MM.1S (cell line): Measurements from ENCODE around the gene SLC25A17.

ENCODE experiments used
- DNase-seq: peaks from one replicate; pipeline ENCODE4 v3.0.0-alpha.2; 2015
- H2AFZ ChIP-seq: fragments of 300-600 bp; sonication (generic); 2 replicates; pipeline ENCODE4 v1.6.0; 2016; ENCODE audit warnings: antibody characterized with exemption, low read length
- H3F3A ChIP-seq: fragments of 300-600 bp; sonication (generic); 2 replicates; pipeline ENCODE4 v1.6.1; 2016; ENCODE audit warnings: mild to moderate bottlenecking, antibody characterized with exemption, low read length, moderate library complexity, mixed read lengths; ENCODE audit not compliant: insufficient read depth
- H3K27ac ChIP-seq: fragments of 300-600 bp; sonication (generic); 2 replicates; pipeline ENCODE4 v1.5.1; 2016; ENCODE audit warnings: mild to moderate bottlenecking, low read length
- H3K27me3 ChIP-seq: fragments of 300-600 bp; sonication (generic); replicated peaks from 2 replicates; pipeline ENCODE4 v1.6.0; 2016; ENCODE audit warnings: low read length; ENCODE audit not compliant: insufficient read depth
- H3K36me3 ChIP-seq: fragments of 300-600 bp; sonication (generic); replicated peaks from 2 replicates; pipeline ENCODE4 v1.6.1; 2016; ENCODE audit warnings: mild to moderate bottlenecking, low read length, mixed read lengths; ENCODE audit not compliant: insufficient read depth
- H3K4me1 ChIP-seq: fragments of 300-600 bp; sonication (generic); 2 replicates; pipeline ENCODE4 v1.6.1; 2016; ENCODE audit warnings: low read length, mixed read lengths
- H3K4me2 ChIP-seq: fragments of 300-600 bp; sonication (generic); 2 replicates; pipeline ENCODE4 v1.6.0; 2016; ENCODE audit warnings: low read depth, low read length
- H3K4me3 ChIP-seq: fragments of 300-600 bp; sonication (generic); 2 replicates; pipeline ENCODE4 v1.5.1; 2016; ENCODE audit warnings: low read length, mixed read lengths
- H3K79me2 ChIP-seq: fragments of 300-600 bp; sonication (generic); 2 replicates; pipeline ENCODE4 v1.6.1; 2016; ENCODE audit warnings: mixed run types, low read length, mixed read lengths
- H3K9ac ChIP-seq: fragments of 300-600 bp; sonication (generic); 2 replicates; pipeline ENCODE4 v1.6.1; 2016; ENCODE audit warnings: low read length, mixed read lengths
- H3K9me2 ChIP-seq: fragments of 300-600 bp; sonication (generic); replicated peaks from 2 replicates; pipeline ENCODE4 v1.6.1; 2016; ENCODE audit warnings: mild to moderate bottlenecking, low read length, mixed read lengths; ENCODE audit not compliant: insufficient read depth
- H3K9me3 ChIP-seq: fragments of 300-600 bp; sonication (generic); replicated peaks from 2 replicates; pipeline ENCODE4 v1.6.1; 2016; ENCODE audit warnings: mild to moderate bottlenecking, low read length, mixed read lengths; ENCODE audit not compliant: insufficient read depth
- H4K20me1 ChIP-seq: fragments of 300-600 bp; sonication (generic); 2 replicates; pipeline ENCODE4 v1.6.1; 2016; ENCODE audit warnings: mild to moderate bottlenecking, low read length, moderate library complexity, mixed read lengths; ENCODE audit not compliant: insufficient read depth
- EZH2 ChIP-seq: fragments of 300-600 bp; sonication (generic); optimal IDR thresholded peaks from 2 replicates; pipeline ENCODE3; 2017; ENCODE audit warnings: low read depth, mild to moderate bottlenecking, antibody characterized with exemption, low read length, mixed read lengths
- EZH2phosphoT487 ChIP-seq: fragments of 300-600 bp; sonication (generic); IDR thresholded peaks from 2 replicates; pipeline ENCODE4 v1.6.1; 2018; ENCODE audit warnings: antibody characterized with exemption, low read length
- TF ChIP-seq, protein P1 (sequence below): fragments of 300-600 bp; sonication (generic); IDR thresholded peaks from 2 replicates; pipeline ENCODE4 v1.5.1; 2016; ENCODE audit warnings: antibody characterized with exemption, low read length, mixed read lengths

The SLC25A17 gene

DNA sequence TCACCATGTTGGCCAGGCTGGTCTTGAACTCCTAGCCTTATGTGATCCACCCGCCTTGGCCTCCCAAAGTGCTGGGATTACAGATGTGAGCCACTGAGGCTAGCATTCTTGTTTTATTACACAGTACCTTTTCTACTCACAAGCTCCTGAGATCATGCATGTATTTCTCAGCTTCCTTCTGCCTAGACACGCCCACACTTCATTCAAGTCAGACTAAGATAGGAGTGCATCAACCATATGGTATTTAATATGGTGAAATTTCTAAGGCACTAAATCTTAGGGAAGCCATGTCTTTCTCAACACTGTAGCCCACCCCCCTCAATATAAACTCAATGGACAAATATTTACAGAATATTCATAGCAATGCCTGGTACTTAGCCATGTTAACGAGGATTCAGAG is 62.1 kb downstream of the SLC25A17 start:
- no peaks in the 10 kb centered on the region for H3K27me3 ChIP-seq
- H3K4me3 ChIP-seq = no peak overlapping the region
- H3K4me1 ChIP-seq = no peaks in the 10 kb centered on the region
- H4K20me1 ChIP-seq = no peaks in the 10 kb centered on the region
- TF ChIP-seq, protein P1, sequence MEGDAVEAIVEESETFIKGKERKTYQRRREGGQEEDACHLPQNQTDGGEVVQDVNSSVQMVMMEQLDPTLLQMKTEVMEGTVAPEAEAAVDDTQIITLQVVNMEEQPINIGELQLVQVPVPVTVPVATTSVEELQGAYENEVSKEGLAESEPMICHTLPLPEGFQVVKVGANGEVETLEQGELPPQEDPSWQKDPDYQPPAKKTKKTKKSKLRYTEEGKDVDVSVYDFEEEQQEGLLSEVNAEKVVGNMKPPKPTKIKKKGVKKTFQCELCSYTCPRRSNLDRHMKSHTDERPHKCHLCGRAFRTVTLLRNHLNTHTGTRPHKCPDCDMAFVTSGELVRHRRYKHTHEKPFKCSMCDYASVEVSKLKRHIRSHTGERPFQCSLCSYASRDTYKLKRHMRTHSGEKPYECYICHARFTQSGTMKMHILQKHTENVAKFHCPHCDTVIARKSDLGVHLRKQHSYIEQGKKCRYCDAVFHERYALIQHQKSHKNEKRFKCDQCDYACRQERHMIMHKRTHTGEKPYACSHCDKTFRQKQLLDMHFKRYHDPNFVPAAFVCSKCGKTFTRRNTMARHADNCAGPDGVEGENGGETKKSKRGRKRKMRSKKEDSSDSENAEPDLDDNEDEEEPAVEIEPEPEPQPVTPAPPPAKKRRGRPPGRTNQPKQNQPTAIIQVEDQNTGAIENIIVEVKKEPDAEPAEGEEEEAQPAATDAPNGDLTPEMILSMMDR = no peak
- TF ChIP-seq EZH2 (no peak), EZH2phosphoT487 (no peak)
- H3K4me2 ChIP-seq = no peak overlapping the region
- no peaks in the 10 kb centered on the region for H3F3A ChIP-seq
- H2AFZ ChIP-seq = no peak overlapping the region
- no peaks in the 10 kb centered on the region for H3K36me3 ChIP-seq
- H3K9me3 ChIP-seq = no peaks in the 10 kb centered on the region
- no peak overlapping the region for H3K9ac ChIP-seq
- H3K79me2 ChIP-seq = no peaks in the 10 kb centered on the region
- no peak overlapping the region for H3K27ac ChIP-seq
- DNase-seq = no peak
- H3K9me2 ChIP-seq = no peaks in the 10 kb centered on the region

DNA sequence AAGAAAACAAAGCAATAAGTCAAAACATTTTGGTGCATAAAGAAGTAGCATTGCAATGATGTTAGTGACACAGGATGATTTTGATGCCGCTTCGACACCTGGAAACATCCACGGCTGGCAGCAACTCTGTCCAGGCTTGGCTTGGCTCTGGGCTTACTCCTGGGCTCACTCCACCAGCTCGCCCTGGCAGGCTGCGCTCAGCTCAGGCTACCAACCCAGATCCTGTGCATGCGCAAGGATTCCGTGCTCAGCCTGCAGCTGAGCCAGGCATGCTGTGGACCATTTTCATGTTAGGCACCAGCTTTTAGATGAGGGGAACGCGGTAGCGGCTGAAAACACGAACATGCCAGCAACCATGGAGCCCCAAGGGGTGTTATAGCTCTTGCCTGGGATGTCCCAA is 66.0 kb downstream of the SLC25A17 start:
- H3K27me3 ChIP-seq = no peaks in the 10 kb centered on the region
- no peak overlapping the region for H3K4me3 ChIP-seq
- H3F3A ChIP-seq = no peaks in the 10 kb centered on the region
- no peak overlapping the region for H3K27ac ChIP-seq
- H3K9me2 ChIP-seq = no peaks in the 10 kb centered on the region
- H3K4me2 ChIP-seq = no peak overlapping the region
- H3K9ac ChIP-seq = no peak overlapping the region
- H4K20me1 ChIP-seq = no peaks in the 10 kb centered on the region
- H3K9me3 ChIP-seq = no peaks in the 10 kb centered on the region
- no peaks in the 10 kb centered on the region for H3K79me2 ChIP-seq
- no peak for DNase-seq
- no peaks in the 10 kb centered on the region for H3K4me1 ChIP-seq
- H3K36me3 ChIP-seq = no peaks in the 10 kb centered on the region
- no peak overlapping the region for H2AFZ ChIP-seq
- TF ChIP-seq, protein P1 = no peak

DNA sequence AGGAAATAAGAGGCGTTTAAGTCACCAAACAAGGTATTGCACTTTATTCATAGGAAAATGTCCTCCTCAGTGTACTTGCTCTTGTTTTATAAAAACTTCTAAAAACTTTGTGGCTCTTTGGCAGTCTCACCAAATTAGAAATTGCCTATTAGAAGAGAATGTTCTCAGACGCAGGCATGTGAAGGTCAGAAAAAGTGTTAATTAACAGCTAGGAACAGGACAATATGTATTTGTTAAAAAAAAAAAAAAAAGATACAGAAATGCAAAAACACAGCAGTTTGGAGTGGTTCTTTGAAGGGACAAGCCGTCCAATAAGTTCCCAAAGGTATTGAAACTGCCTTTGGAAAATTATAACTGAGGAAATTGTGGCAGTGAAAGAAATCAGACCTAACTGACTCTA is 67.9 kb downstream of the SLC25A17 start:
- no peak for DNase-seq
- H4K20me1 ChIP-seq = no peaks in the 10 kb centered on the region
- no peaks in the 10 kb centered on the region for H3K27me3 ChIP-seq
- H3K79me2 ChIP-seq = no peaks in the 10 kb centered on the region
- H3K4me2 ChIP-seq = no peak overlapping the region
- TF ChIP-seq, protein P1 = no peak
- no peak for TF ChIP-seq EZH2phosphoT487
- TF ChIP-seq EZH2 = no peak
- H3K9me2 ChIP-seq = no peaks in the 10 kb centered on the region
- H3K27ac ChIP-seq = no peak overlapping the region
- no peaks in the 10 kb centered on the region for H3K36me3 ChIP-seq
- no peak overlapping the region for H3K4me3 ChIP-seq
- no peaks in the 10 kb centered on the region for H3F3A ChIP-seq
- H3K9ac ChIP-seq = no peak overlapping the region
- H3K9me3 ChIP-seq = no peaks in the 10 kb centered on the region
- no peaks in the 10 kb centered on the region for H3K4me1 ChIP-seq
- H2AFZ ChIP-seq = no peak overlapping the region
